HCT116 (cell line): Measurements from ENCODE around the gene TSPAN7.

Experiments
- CEBPB ChIP-seq: IDR thresholded peaks from 2 replicates; pipeline ENCODE4 v1.6.1; 2012; ENCODE audit warnings: low read depth
- CTCF ChIP-seq, 3 experiments: fragments of 200-600 bp in 1 of 3; sonication (generic) in 1 of 3; IDR thresholded peaks in 2 of 3; conservative IDR thresholded peaks in 1 of 3; 2 replicates each; pipeline ENCODE4 v1.5.1; 2012 to 2017; ENCODE audit warnings: low read depth in 2 of 3, low read length in 2 of 3, antibody characterized with exemption in 1 of 3, borderline replicate concordance in 1 of 3, control low read depth in 1 of 3, mild to moderate bottlenecking in 1 of 3, mixed read lengths in 1 of 3, mixed run types in 1 of 3, moderate library complexity in 1 of 3; ENCODE audit not compliant: insufficient read depth in 1 of 3
- EGR1 ChIP-seq: IDR thresholded peaks from 2 replicates; pipeline ENCODE4 v1.6.1; 2012; ENCODE audit warnings: low read depth
- ELF1 ChIP-seq: IDR thresholded peaks from 2 replicates; pipeline ENCODE4 v1.6.1; 2012; ENCODE audit warnings: low read depth, borderline replicate concordance
- EZH2 ChIP-seq: fragments of 200-600 bp; sonication (generic); IDR thresholded peaks from 2 replicates; pipeline ENCODE4 v1.6.1; 2017; ENCODE audit warnings: antibody characterized with exemption, mixed run types
- EZH2phosphoT487 ChIP-seq: fragments of 200-600 bp; IDR thresholded peaks from 2 replicates; pipeline ENCODE4 v1.6.1; 2018; ENCODE audit warnings: antibody characterized with exemption, borderline replicate concordance
- JUND ChIP-seq: IDR thresholded peaks from 2 replicates; pipeline ENCODE4 v1.6.1; 2012
- MAX ChIP-seq: IDR thresholded peaks from 2 replicates; pipeline ENCODE4 v1.6.1; 2012
- POLR2A ChIP-seq: IDR thresholded peaks from 2 replicates; pipeline ENCODE4 v1.7.0; 2011; ENCODE audit warnings: borderline replicate concordance; ENCODE audit not compliant: insufficient read depth, insufficient read length; ENCODE audit errors: extremely low read depth
- RAD21 ChIP-seq: IDR thresholded peaks from 2 replicates; pipeline ENCODE4 v1.6.1; 2012; ENCODE audit warnings: low read depth, mild to moderate bottlenecking
- SIN3A ChIP-seq: IDR thresholded peaks from 2 replicates; pipeline ENCODE4 v1.6.1; 2012; ENCODE audit warnings: low read depth
- SRF ChIP-seq: IDR thresholded peaks from 2 replicates; pipeline ENCODE4 v1.6.1; 2012; ENCODE audit warnings: low read depth
- TCF7L2 ChIP-seq: IDR thresholded peaks from 2 replicates; pipeline ENCODE4 v1.7.0; 2011; ENCODE audit warnings: borderline replicate concordance, inconsistent platforms; ENCODE audit not compliant: insufficient read depth, insufficient read length; ENCODE audit errors: extremely low read depth
- ZNF274 ChIP-seq: fragments of 200-500 bp; sonication (Bioruptor generic); IDR thresholded peaks from 2 replicates; pipeline ENCODE4 v1.6.1; 2014; ENCODE audit warnings: mild to moderate bottlenecking, low read depth, low read length, inconsistent platforms

- TF ChIP-seq MAX (no peak), CTCF (IDR thresholded peaks at IDR 0.05 in 2 of 3, conservative IDR thresholded peaks at IDR 0.05 in 1 of 3; ENCODE audit: borderline replicate concordance in 1 of 3, insufficient read depth in 1 of 3, low read depth in 2 of 3, low read length in 2 of 3) (no peak), EGR1 (no peak), JUND (no peak), EZH2phosphoT487 (no peak), TCF7L2 (no peak), POLR2A (no peak), RAD21 (no peak), ELF1 (no peak), ZNF274 (no peak), SIN3A (no peak), SRF (no peak), EZH2 (no peak), CEBPB (no peak)
Measured at GRCh38 chrX:38661561-38661960, 100.2 kb downstream of the TSPAN7 start.
